AML-193 (cell line): ENCODE measurements around the gene PRXL2B.

Source experiments
- DNase-seq, 2 experiments: peaks; one replicate each; lab custom pipeline; 2025; lab: John Stamatoyannopoulos, UW

Gene PRXL2B

GRCh38 chr1:2585318-2586092 is 1.1 kb upstream of the PRXL2B start:
- DNase-seq = peak; percentile 62 to 70

GRCh38 chr1:2587071-2587859 is 688 bp downstream of the PRXL2B start:
- no peak for DNase-seq

DNA sequence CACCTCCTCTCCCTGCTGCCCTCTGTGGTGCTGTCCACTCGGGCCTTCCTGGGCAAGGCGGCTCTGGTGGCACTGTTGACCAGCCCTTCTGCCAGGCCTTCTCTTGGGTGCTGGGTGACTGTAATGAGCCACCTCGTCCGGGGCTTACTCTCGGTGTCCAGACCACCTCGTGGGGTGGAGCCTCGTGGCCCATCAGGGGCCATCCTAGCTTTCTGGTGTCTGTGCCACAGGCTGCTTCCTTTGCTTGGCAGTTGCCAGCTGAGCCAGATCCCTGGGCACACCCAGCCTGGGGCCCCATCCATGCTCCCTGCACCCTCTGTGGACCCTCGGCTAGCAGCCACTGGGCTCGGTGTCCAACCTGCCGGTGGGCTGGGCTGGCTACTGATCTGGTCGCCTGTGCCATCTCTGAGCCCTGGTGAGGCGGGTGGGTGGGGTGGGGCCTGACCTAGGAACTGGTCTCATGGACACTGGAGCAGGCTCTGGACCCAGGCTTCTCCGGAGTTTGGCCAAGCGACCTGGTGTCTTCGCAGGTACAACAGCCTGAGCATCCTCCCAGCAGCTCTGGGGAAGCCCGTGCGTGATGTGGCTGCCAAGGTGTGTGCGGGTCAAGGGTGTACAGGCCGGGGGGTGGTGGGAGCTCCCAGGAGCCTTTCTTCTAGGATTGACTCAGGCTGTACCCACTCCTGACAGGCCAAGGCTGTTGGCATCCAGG is 1.4 kb downstream of the PRXL2B start:
- DNase-seq = no peak

- no peak for DNase-seq
Measured at GRCh38 chr1:2588661-2589430, 2.3 kb downstream of the PRXL2B start.

DNA sequence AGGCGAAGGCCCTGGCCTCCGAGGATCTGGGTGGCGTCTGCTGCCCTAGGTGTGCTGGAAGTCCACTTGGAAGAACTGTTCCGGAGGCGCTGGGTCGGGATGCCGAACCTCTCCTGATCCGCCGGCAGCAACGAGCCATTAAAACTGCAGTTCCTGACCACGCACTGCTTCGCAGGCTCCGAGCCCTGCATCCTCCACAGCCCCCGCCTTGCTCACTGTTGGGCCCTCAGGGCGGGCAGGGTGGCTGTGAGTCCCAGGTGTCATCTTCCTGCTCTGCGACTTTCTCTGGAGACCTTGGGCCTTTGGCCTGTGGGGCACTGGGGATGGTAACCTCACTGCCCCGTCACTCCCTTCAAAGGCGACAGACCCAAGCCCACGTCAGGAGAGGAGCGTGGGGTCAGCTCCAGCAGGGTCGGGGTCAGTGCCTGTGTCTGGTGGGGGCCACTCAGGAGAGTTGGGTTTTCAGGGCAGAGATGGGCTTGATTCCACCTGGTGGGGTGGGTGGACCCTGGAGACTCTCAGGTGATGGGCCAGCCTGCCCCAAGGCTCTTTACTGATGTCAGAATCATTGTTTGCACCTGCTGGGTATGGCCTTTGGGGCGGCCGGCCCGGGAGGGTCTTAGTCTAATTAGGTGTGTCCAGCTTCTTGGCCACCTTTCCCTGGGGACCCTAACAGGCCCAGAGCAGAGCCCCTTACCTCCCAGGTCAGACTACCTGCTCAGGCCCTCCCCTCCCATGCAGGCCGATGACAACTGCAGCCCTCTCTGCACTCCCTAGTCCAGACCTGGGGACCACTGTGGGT is 3.1 kb downstream of the PRXL2B start:
- DNase-seq = no peak

DNA sequence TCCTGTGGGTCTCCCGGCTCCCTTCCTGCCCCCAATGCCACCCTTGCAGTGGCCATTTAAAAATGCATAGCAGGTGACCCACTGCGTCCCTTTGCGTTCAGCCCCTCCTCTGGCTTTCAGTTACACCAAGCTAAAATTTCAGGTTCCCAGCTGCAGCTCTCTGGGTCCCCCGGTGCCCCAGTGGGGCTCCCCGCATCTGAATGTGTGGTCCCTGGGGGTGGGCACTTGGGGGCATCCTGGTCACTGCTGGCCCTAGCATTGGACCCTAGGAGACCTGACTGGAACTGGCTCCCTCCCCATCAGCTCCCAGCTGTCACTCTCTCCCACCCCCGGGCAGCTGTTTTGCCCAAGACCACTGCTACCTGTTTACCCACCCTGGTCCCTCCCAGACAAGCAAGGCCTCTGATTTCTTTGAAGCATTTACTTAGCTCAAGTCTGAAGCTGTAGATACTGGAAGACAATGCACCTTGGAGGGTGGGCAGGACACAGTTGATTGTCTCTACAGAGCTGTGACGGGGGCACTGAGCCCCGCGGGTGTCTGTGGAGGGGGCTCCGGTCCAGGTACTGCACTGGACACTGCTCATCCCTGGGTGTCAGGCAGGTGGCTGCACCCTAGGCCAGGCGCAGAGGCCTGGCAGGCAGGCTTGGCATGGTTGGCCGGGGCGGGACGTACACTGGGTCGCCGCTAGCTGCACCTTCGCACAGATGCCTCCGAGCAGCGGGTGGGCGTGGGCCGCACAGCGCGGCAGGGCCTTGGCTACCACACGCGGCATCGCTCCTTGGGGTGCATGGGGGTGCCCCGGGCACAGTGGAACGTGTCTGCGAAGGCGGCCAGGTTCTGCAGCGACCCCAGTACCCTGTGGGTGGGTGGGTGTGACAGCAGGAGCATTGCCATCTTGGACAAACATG is 3.9 kb downstream of the PRXL2B start:
- DNase-seq = no peak

GRCh38 chr1:2591233-2591580 is 4.6 kb downstream of the PRXL2B start:
- no peak for DNase-seq

GRCh38 chr1:2591581-2592261 is 5.1 kb downstream of the PRXL2B start:
- DNase-seq = no peak

GRCh38 chr1:2592672-2593071 is 6.1 kb downstream of the PRXL2B start:
- no peak for DNase-seq

DNA sequence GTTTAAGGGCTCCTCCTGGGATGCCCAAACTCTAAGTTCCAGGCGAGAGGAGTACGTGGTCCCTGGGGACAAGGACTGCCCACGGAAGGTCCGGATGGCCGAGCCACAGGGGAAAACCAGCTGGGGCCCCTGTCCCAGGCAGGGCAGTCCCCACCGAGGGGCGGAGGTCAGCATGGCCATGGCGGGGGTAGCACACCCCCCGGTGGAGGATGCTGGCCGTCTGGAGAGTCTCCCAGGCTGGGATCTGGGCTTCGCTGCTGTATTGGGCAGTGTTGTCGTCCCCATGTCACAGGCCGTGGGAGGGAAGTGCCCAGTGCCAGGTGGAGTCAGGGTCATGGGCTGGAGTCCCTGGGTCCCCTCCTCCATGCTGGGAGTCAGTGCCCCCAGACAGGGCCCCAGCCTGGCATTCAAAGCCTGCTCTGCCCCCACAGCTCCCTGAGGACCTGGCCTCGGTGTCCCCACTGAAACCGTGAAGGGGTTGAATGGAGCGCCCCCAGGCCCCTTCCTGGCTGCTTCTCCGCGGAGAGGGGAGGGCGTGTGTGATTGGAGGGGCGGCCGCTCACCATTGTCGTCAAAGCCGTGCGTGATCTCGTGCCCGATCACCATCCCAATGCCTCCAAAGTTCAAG is 6.8 kb downstream of the PRXL2B start:
- no peak for DNase-seq

- no peak for DNase-seq
Measured at GRCh38 chr1:2594001-2594640, 7.5 kb downstream of the PRXL2B start.

DNA sequence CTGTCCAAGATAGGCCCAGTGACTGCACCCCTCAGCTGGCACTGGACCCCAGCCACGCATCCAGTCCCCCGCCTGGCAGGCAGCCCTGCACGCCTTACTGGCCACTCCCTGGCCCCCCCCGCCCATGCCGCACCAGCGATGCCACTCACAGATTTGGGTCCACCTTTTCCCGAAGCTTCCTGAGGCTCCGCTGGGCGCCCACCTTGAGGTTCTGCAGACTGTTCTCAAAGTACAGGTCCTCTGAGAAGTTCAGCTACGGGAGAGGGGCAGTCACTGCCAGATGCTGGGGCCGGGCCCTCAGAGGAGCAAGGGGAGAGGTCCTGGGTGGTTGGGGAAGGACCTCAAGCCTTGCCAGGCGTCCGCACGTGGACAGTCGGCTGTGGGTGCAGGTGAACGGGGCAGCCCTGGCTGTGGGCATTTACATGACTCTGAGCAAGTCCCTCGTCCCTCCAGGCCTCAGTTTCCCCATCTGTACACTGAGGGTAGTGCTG is 8.1 kb downstream of the PRXL2B start:
- DNase-seq = no peak

DNA sequence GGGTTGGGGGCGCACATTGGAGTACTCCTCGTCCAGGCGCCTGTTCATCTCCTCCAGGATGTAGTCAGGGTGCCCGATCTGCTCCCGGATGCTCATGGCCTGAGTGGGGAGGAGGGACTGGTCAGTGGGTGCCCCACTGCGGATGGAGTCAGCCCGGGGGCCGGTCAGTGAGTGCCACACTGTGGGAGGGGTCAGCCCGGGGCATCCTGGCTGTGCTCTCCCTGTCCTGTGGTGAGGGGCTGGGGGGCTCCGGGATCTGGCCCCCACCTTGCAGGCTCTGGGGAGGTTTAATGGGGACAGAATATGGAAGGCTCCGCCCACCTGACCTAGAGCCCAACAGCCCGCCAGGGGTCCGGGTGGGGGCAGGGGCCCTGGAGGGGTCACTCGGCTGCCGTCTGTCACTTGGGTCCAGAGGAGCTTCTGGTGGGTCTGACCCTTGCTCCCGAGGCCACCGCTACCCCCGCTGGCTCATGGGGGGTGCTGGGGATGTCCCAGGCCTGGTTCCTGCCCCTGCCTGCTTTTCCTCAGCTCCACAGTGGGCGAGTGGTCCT is 8.8 kb downstream of the PRXL2B start:
- DNase-seq = no peak

DNA sequence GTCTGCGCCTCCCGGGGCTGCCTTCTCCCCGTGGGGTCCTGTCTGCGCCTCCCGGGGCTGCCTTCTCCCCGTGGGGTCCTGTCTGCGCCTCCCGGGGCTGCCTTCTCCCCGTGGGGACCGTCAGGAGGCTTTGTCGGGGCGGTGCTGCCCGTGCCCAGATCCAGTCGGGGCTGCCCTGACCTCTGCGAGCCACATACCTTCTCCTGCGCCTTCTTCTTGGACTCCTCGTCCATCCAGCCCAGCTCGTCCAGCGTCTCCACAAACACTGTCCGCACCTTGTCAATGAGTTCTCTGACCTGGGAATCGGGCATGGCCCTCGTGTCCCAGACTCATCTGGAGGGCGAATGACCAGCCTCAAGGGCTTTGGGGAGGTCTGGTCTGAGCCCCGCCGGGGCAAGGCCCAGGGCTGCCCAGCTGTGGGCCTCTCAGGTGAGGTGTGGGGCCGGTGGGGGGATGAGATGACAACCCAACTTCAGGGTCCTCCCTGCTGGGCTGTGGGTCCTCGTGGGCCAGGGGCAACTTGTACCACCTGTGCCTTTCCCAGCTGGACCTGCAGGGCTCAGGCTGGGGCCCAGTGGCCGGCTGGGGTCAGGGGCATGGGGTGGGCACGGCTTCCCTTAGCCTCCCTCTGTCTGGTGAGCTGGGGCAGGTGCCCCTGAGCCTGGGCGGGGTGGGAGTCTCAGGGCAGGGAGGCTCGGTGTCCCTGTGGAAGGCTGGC is 9.4 kb downstream of the PRXL2B start:
- no peak for DNase-seq

DNA sequence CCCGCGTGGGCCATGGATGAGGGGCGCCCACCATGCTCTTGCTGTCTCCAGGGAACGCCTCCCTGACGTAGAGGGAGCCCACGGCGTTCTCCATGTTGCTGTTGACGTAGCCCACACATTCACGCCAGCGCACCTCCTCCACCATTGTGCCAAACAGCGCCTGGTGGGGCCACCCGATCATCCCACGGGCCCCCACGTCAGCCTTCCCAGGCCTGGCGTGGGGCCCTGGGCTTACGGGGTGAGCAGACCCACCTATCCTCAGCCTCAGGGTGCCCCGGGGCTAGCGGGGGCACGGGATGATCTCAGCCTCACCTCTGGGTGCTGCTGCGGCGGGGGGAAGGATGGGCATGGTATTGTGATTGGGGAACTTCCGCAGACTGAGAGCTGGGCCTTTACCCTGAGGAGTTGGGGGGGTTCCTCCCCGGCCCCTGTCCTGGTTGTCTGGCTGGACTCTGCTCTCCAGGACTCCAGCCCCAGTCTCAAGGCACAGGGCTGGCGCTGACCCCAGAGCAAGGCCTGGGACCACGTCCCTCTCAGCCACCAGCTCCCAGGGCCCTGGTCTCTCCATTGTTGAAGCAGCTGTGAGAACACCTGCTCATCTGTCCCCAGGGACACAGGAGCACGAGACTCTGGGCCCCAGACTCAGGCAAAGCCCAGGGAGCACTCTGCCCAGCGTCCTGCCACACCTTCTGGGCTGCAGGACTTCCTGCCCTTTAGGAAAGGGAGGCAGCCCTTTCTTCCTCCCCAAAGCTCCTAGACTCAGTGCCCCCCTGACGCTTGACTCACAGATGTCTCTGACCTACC is 10.2 kb downstream of the PRXL2B start:
- DNase-seq = no peak

DNA sequence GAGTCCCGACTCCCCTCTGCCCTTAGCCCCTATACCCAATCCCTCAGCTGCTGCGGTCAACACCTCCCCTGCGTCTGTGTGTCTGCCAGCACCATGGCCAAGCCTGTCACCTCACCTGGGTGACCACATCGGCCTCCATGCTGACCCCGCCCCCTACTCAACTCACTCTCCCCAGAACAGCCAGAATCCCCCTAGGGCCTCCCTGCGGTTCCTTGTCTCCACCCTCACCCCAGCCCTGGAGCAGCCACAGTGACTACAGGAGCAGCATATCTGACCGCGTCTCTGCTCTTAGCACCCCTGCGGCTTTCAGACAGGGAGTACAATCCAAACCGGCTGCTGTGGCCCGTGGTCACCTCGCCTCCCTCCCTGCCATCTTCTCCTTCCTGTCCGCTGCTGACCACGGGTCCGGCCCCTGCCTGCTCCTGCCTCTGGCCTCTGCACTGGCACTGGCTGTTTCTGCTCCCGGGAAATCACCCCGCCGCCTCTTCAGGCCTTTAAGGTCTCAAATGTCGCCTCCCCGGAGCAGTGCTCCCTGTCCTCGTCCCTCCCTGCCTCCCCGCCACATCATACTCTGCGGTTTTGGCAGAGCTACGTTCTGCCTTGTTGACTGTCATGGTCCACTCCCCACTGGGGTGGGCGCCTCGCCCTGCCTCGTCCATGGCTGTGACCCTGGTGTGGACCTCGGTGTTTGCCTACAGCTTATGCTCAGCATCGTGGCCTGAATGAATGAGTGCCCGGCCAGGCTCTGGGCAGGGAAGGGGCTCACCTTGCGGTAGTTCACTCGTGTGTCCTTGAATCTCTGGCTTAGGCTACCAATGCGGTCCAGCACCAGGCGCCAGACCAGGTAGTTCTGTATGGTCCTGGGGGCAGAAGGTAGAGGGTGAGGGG is 11.1 kb downstream of the PRXL2B start:
- DNase-seq = no peak
